ENCODE results near the gene SSH3. TPM values are rescaled to one million over a fixed set of nuclear protein-coding genes. Genes with fewer than 3 reads are reported as not detected.

The SSH3 gene
- polyA plus RNA-seq, 1 of the 3 experiments (the other 2 are of a cell fraction), result 13.5 TPM

DNA sequence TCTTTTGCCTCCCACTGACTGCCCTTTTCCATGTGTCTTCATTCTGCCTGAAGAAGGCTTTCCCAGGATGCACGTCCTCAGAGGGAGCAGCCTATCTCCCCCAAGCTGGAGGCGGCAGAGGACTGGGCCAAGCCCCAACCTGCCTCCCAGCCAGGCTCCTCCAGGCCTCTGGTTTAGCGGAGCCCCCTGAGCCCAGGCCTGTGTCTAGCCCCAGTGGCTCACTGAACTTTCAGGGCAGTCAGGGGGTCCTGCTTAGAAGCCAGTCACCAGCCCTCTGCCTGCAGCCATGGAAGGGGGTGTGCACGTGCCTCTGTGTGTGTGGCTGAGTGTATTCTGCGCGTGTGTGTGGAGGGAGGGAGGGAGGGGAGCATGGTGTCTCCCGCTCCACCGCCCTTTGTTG is 47.5 kb upstream of the SSH3 start:
- Histone ChIP-seq H3K27ac (ENCODE audit: low read depth in 2 of 2, low read length in 1 of 2) (no peak overlapping the region), H2AFZ (ENCODE audit: low read depth) (no peak overlapping the region), H3K4me2 (no peak overlapping the region), H3K4me1 (ENCODE audit: control insufficient read depth in 1 of 2, insufficient read depth in 2 of 2, low read depth in 1 of 2, low read length in 1 of 2) (no peaks in the 10 kb centered on the region), H3K4me3 (ENCODE audit: low read depth in 2 of 2, low read length in 1 of 2) (no peak overlapping the region), H3K27me3 (ENCODE audit: insufficient read depth) (no peaks in the 10 kb centered on the region), H3K9me3 (no peaks in the 10 kb centered on the region), H3K79me2 (ENCODE audit: insufficient read depth) (no peaks in the 10 kb centered on the region), H3K9me2 (no peaks in the 10 kb centered on the region), H3K36me3 (replicated peaks in 1 of 2; ENCODE audit: control insufficient read depth in 1 of 2, insufficient read depth in 2 of 2, low read length in 1 of 2) (peaks cover 46 to 65% of the 10 kb centered on the region in 2 experiments), H3F3A (replicated peaks; ENCODE audit: insufficient read depth) (peaks cover 13% of the 10 kb centered on the region), H3K9ac (no peak overlapping the region), H4K20me1 (ENCODE audit: insufficient read depth) (no peaks in the 10 kb centered on the region)
- ChIA-PET CTCF (interaction anchor here (1.2 to 1.4 kb wide), 3 partner anchors 11 to 136 kb away, joined by 3 to 4 read pairs (median 3); partner anchors contain the start of gene RAD9A), POLR2A (no interaction called here)
- 93% methylated on average over 8 of the region's 8 CpGs for WGBS (ENCODE audit: low lambda C conversion rate)
- TF ChIP-seq SMC3 (IDR thresholded peaks at IDR 0.05; ENCODE audit: low read depth, low read length) (no peak), TCF12 (IDR thresholded peaks at IDR 0.05) (no peak), POLR2AphosphoS5 (IDR thresholded peaks at IDR 0.05; ENCODE audit: low read depth, low read length) (no peak), GATA2 (CRISPR knock-in tag; IDR thresholded peaks at IDR 0.05) (no peak), RXRA (IDR thresholded peaks at IDR 0.05; ENCODE audit: borderline replicate concordance, low read depth) (no peak), SIN3A (IDR thresholded peaks at IDR 0.05; ENCODE audit: borderline replicate concordance, low read depth, low read length) (no peak), EP300 (IDR thresholded peaks at IDR 0.05; ENCODE audit: borderline replicate concordance in 1 of 2, low read depth in 1 of 2, low read length in 1 of 2) (no peak), CHD2 (IDR thresholded peaks at IDR 0.05; ENCODE audit: low read length, partially characterized antibody) (no peak), NRF1 (IDR thresholded peaks at IDR 0.05; ENCODE audit: low read depth, low read length) (no peak), GABPA (IDR thresholded peaks at IDR 0.05; ENCODE audit: low read depth) (no peak), RCOR1 (IDR thresholded peaks at IDR 0.05; ENCODE audit: low read length) (no peak), FOXJ3 (CRISPR knock-in tag; IDR thresholded peaks at IDR 0.05) (no peak), JUND (IDR thresholded peaks at IDR 0.05) (no peak), FOXM1 (IDR thresholded peaks at IDR 0.05; ENCODE audit: low read depth) (no peak)
- TF ChIP-seq, protein P1, sequence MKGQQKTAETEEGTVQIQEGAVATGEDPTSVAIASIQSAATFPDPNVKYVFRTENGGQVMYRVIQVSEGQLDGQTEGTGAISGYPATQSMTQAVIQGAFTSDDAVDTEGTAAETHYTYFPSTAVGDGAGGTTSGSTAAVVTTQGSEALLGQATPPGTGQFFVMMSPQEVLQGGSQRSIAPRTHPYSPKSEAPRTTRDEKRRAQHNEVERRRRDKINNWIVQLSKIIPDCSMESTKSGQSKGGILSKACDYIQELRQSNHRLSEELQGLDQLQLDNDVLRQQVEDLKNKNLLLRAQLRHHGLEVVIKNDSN (IDR thresholded peaks at IDR 0.05; ENCODE audit: borderline replicate concordance, low read depth), result no peak
- TF ChIP-seq, protein P2, sequence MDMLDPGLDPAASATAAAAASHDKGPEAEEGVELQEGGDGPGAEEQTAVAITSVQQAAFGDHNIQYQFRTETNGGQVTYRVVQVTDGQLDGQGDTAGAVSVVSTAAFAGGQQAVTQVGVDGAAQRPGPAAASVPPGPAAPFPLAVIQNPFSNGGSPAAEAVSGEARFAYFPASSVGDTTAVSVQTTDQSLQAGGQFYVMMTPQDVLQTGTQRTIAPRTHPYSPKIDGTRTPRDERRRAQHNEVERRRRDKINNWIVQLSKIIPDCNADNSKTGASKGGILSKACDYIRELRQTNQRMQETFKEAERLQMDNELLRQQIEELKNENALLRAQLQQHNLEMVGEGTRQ (IDR thresholded peaks at IDR 0.05; ENCODE audit: borderline replicate concordance, low read depth, low read length), result no peak
- TF ChIP-seq, protein P3, sequence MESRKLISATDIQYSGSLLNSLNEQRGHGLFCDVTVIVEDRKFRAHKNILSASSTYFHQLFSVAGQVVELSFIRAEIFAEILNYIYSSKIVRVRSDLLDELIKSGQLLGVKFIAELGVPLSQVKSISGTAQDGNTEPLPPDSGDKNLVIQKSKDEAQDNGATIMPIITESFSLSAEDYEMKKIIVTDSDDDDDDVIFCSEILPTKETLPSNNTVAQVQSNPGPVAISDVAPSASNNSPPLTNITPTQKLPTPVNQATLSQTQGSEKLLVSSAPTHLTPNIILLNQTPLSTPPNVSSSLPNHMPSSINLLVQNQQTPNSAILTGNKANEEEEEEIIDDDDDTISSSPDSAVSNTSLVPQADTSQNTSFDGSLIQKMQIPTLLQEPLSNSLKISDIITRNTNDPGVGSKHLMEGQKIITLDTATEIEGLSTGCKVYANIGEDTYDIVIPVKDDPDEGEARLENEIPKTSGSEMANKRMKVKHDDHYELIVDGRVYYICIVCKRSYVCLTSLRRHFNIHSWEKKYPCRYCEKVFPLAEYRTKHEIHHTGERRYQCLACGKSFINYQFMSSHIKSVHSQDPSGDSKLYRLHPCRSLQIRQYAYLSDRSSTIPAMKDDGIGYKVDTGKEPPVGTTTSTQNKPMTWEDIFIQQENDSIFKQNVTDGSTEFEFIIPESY (IDR thresholded peaks at IDR 0.05; ENCODE audit: borderline replicate concordance, low read depth), result no peak
- TF ChIP-seq, protein P4, sequence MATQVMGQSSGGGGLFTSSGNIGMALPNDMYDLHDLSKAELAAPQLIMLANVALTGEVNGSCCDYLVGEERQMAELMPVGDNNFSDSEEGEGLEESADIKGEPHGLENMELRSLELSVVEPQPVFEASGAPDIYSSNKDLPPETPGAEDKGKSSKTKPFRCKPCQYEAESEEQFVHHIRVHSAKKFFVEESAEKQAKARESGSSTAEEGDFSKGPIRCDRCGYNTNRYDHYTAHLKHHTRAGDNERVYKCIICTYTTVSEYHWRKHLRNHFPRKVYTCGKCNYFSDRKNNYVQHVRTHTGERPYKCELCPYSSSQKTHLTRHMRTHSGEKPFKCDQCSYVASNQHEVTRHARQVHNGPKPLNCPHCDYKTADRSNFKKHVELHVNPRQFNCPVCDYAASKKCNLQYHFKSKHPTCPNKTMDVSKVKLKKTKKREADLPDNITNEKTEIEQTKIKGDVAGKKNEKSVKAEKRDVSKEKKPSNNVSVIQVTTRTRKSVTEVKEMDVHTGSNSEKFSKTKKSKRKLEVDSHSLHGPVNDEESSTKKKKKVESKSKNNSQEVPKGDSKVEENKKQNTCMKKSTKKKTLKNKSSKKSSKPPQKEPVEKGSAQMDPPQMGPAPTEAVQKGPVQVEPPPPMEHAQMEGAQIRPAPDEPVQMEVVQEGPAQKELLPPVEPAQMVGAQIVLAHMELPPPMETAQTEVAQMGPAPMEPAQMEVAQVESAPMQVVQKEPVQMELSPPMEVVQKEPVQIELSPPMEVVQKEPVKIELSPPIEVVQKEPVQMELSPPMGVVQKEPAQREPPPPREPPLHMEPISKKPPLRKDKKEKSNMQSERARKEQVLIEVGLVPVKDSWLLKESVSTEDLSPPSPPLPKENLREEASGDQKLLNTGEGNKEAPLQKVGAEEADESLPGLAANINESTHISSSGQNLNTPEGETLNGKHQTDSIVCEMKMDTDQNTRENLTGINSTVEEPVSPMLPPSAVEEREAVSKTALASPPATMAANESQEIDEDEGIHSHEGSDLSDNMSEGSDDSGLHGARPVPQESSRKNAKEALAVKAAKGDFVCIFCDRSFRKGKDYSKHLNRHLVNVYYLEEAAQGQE (IDR thresholded peaks at IDR 0.05; ENCODE audit: low read depth, low read length), result no peak
- TF ChIP-seq, protein P5, sequence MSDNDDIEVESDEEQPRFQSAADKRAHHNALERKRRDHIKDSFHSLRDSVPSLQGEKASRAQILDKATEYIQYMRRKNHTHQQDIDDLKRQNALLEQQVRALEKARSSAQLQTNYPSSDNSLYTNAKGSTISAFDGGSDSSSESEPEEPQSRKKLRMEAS (IDR thresholded peaks at IDR 0.05; ENCODE audit: low read depth), result no peak
- TF ChIP-seq, protein P6, sequence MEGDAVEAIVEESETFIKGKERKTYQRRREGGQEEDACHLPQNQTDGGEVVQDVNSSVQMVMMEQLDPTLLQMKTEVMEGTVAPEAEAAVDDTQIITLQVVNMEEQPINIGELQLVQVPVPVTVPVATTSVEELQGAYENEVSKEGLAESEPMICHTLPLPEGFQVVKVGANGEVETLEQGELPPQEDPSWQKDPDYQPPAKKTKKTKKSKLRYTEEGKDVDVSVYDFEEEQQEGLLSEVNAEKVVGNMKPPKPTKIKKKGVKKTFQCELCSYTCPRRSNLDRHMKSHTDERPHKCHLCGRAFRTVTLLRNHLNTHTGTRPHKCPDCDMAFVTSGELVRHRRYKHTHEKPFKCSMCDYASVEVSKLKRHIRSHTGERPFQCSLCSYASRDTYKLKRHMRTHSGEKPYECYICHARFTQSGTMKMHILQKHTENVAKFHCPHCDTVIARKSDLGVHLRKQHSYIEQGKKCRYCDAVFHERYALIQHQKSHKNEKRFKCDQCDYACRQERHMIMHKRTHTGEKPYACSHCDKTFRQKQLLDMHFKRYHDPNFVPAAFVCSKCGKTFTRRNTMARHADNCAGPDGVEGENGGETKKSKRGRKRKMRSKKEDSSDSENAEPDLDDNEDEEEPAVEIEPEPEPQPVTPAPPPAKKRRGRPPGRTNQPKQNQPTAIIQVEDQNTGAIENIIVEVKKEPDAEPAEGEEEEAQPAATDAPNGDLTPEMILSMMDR (IDR thresholded peaks at IDR 0.05), result no peak
- no peak for DNase-seq
